Endothelial cell of umbilical vein (primary cell): ENCODE results near the gene C1orf174. TPM values are rescaled to one million over a fixed set of nuclear protein-coding genes. Genes with fewer than 3 reads are reported as not detected.

Source experiments
- BruUV-seq: library from RNA; stranded (reverse); fragments of 400-500 nt; replicated peaks from 2 replicates; lab custom pipeline; 2021; lab: Mats Ljungman, UMichigan
- CTCF ChIA-PET: fragments of 300-600, 350-600 bp; sonication (Branson Sonifier 250); formaldehyde crosslinking; loops from one replicate; lab custom pipeline; 2021; ENCODE audit warnings: antibody characterized with exemption, inconsistent platforms; lab: Charles Lee
- POLR2A ChIA-PET: fragments of 300-600, 350-600 bp; sonication (Branson Sonifier 250); formaldehyde crosslinking; loops from one replicate; lab custom pipeline; 2021; ENCODE audit warnings: antibody characterized with exemption, inconsistent platforms; lab: Charles Lee
- DNase-seq: peaks from one replicate; pipeline ENCODE4 v3.0.0-alpha.2; 2011; ENCODE audit warnings: low read depth, low spot score
- FAIRE-seq: peaks from 2 replicates; lab custom pipeline; 2011; peaks lifted over from hg19 to GRCh38; lab: Jason Lieb, UNC
- H2AFZ ChIP-seq: 2 replicates; pipeline ENCODE4 v1.6.0; 2012; ENCODE audit warnings: low read depth, low read length, control low read depth, inconsistent platforms
- H3K27ac ChIP-seq: 2 replicates; pipeline ENCODE4 v1.5.1; 2011; ENCODE audit warnings: low read depth, mild to moderate bottlenecking, control low read depth, low read length, moderate library complexity; ENCODE audit not compliant: insufficient read depth
- H3K27me3 ChIP-seq, 2 experiments: 2 replicates each; pipeline versions ENCODE4 v1.6.0 to v1.6.1; 2011; ENCODE audit warnings: low read length in 2 of 2, mixed read lengths in 1 of 2; ENCODE audit not compliant: control insufficient read depth in 2 of 2, insufficient read depth in 2 of 2
- H3K36me3 ChIP-seq, 2 experiments: 2 replicates in 1 of 2; 3 replicates in 1 of 2; pipeline ENCODE4 v1.5.1; 2011; ENCODE audit warnings: low read length in 2 of 2, mild to moderate bottlenecking in 1 of 2, moderate library complexity in 1 of 2; ENCODE audit not compliant: control insufficient read depth in 2 of 2, insufficient read depth in 2 of 2; ENCODE audit errors: extremely low read depth in 1 of 2
- H3K4me1 ChIP-seq: 3 replicates; pipeline ENCODE4 v1.5.1; 2011; ENCODE audit warnings: mild to moderate bottlenecking, low read length; ENCODE audit not compliant: control insufficient read depth, insufficient read depth; ENCODE audit errors: extremely low read depth
- H3K4me2 ChIP-seq: 2 replicates; pipeline ENCODE4 v1.6.1; 2011; ENCODE audit warnings: low read length, control low read depth, mixed read lengths; ENCODE audit not compliant: insufficient read depth
- H3K4me3 ChIP-seq, 3 experiments: fragments of 200-600 bp in 1 of 3; sonication (generic), shearing (Covaris generic) in 1 of 3; replicated peaks in 1 of 3; 2 replicates each; pipeline ENCODE4 v1.5.1; 2011 to 2016; ENCODE audit warnings: control low read depth in 3 of 3, low read length in 3 of 3, mild to moderate bottlenecking in 2 of 3, inconsistent platforms in 1 of 3, low read depth in 1 of 3, moderate library complexity in 1 of 3; ENCODE audit not compliant: insufficient read depth in 1 of 3
- H3K79me2 ChIP-seq: 2 replicates; pipeline ENCODE4 v1.6.0; 2012; ENCODE audit warnings: low read length, inconsistent platforms; ENCODE audit not compliant: control insufficient read depth, insufficient read depth
- H3K9ac ChIP-seq: replicated peaks from 2 replicates; pipeline ENCODE3; 2011; ENCODE audit warnings: low read length, control low read depth; ENCODE audit not compliant: insufficient read depth; ENCODE audit errors: extremely low read depth
- H3K9me1 ChIP-seq: replicated peaks from 3 replicates; pipeline ENCODE4 v1.6.0; 2011; ENCODE audit warnings: mild to moderate bottlenecking, low read length; ENCODE audit not compliant: control insufficient read depth, insufficient read depth; ENCODE audit errors: extremely low read depth
- H3K9me3 ChIP-seq: replicated peaks from 2 replicates; pipeline ENCODE4 v1.5.1; 2012; ENCODE audit warnings: low read length, inconsistent platforms; ENCODE audit not compliant: control insufficient read depth, insufficient read depth
- H4K20me1 ChIP-seq: replicated peaks from 2 replicates; pipeline ENCODE3; 2011; ENCODE audit warnings: mild to moderate bottlenecking, low read length; ENCODE audit not compliant: control insufficient read depth, insufficient read depth; ENCODE audit errors: extremely low read depth
- CTCF ChIP-seq, 2 donors: IDR thresholded peaks; 1 replicate in 1 of 2; 2 replicates in 1 of 2; pipeline ENCODE4 v1.5.1; 2011; ENCODE audit warnings: low read length in 2 of 2, mild to moderate bottlenecking in 2 of 2, moderate library complexity in 2 of 2, control low read depth in 1 of 2, inconsistent platforms in 1 of 2, low read depth in 1 of 2; ENCODE audit not compliant: insufficient read depth in 1 of 2; ENCODE audit errors: extremely low read depth in 1 of 2
- EZH2 ChIP-seq: IDR thresholded peaks from 2 replicates; pipeline ENCODE4 v1.6.1; 2012; ENCODE audit warnings: borderline replicate concordance, low read depth, mild to moderate bottlenecking, moderate library complexity, low read length, inconsistent platforms; ENCODE audit not compliant: severe bottlenecking
- FOS ChIP-seq: IDR thresholded peaks from 2 replicates; pipeline ENCODE4 v1.6.1; 2011; ENCODE audit warnings: mild to moderate bottlenecking, low read length, moderate library complexity, borderline replicate concordance; ENCODE audit not compliant: insufficient read depth
- GATA2 ChIP-seq: IDR thresholded peaks from 2 replicates; pipeline ENCODE4 v1.7.0; 2011; ENCODE audit warnings: low read depth, mild to moderate bottlenecking, moderate library complexity, mixed read lengths, low read length; ENCODE audit not compliant: insufficient read length, insufficient read depth
- JUN ChIP-seq: IDR thresholded peaks from 2 replicates; pipeline ENCODE4 v1.6.1; 2011; ENCODE audit warnings: borderline replicate concordance, low read depth; ENCODE audit not compliant: insufficient read length, insufficient read depth
- MYC ChIP-seq: IDR thresholded peaks from one replicate; pipeline ENCODE4 v1.6.1; 2011; ENCODE audit warnings: mild to moderate bottlenecking, low read depth, low read length
- POLR2A ChIP-seq: IDR thresholded peaks from 2 replicates; pipeline ENCODE4 v1.6.1; 2012; ENCODE audit warnings: low read depth, mild to moderate bottlenecking, control low read depth, low read length
- dilution Hi-C: fragments of 300-500 bp; cut with MboI; formaldehyde crosslinking; loops from one replicate; pipeline ENCODE4 v1.15.0; 2019; ENCODE audit warnings: low sequenced_read_pairs; ENCODE audit not compliant: extremely low pct_ligation_motif_present
- intact Hi-C: fragments of 100-400 bp; cut with micrococcal nuclease; formaldehyde crosslinking; loops from one replicate; pipeline ENCODE4 v1.10.0; 2022
- polyA plus RNA-seq, 4 experiments: library from polyadenylated mRNA; depleted of rRNA in 3 of 4; stranded (reverse) in 3 of 4; unstranded in 1 of 4; fragments of >200 nt; gene quantifications; 2 replicates each; pipeline versions ENCODE4 v1.2.1 to v1.2.3, GENCODE V29; 2011 to 2012; ENCODE audit warnings: missing spikeins in 1 of 4
- total RNA-seq: library from RNA; stranded (reverse); gene quantifications from 2 replicates; pipeline ENCODE4 v1.2.3, GENCODE V29; 2021

C1orf174 gene
- total and polyA plus RNA-seq, 2 donors (not counting 3 experiments of a cell fraction or from before 2014, with no cell fraction given) = 28.0 to 31.7 TPM

GRCh38 chr1:3903141-3904005 is 3.3 kb upstream of the C1orf174 start:
- no peaks in the 10 kb centered on the region for H3K36me3 ChIP-seq
- POLR2A ChIA-PET = no interaction called here
- no peak overlapping the region for H3K4me2 ChIP-seq
- peaks cover 17% of the 10 kb centered on the region for H3K79me2 ChIP-seq
- BruUV-seq = no TSS peak
- no peaks in the 10 kb centered on the region for H3K9me1 ChIP-seq
- no peak overlapping the region for H3K27ac ChIP-seq
- DNase-seq (no peak), FAIRE-seq (no peak)
- TF ChIP-seq FOS (no peak), MYC (no peak), GATA2 (no peak), POLR2A (no peak), JUN (no peak)
- dilution Hi-C loops (no loop called here), intact Hi-C loops (loop anchor here (5.0 kb wide), 1 partner anchor 131 kb away; the partner anchor contains the start of gene SMIM1)
- H3K9ac ChIP-seq = no peak overlapping the region
- H3K9me3 ChIP-seq = no peaks in the 10 kb centered on the region
- H2AFZ ChIP-seq = no peak overlapping the region
- H3K27me3 ChIP-seq = no peaks in the 10 kb centered on the region
- no peaks in the 10 kb centered on the region for H4K20me1 ChIP-seq
- H3K4me1 ChIP-seq = peaks cover 11% of the 10 kb centered on the region
- H3K4me3 ChIP-seq = no peak overlapping the region
- CTCF ChIA-PET = interaction anchor here (1.4 kb wide), 1 partner anchor 45 kb away, joined by 3 read pairs; no protein-coding TSS in a partner anchor

- H2AFZ ChIP-seq = no peak overlapping the region
- no peak overlapping the region for H3K4me2 ChIP-seq
Observed at GRCh38 chr1:3902571-3903091, 2.6 kb upstream of the C1orf174 start.

More at GRCh38 chr1:3902571-3903091, 2.6 kb upstream of the C1orf174 start:
- no peaks in the 10 kb centered on the region for H3K9me1 ChIP-seq
- no peak overlapping the region for H3K9ac ChIP-seq
- H4K20me1 ChIP-seq = no peaks in the 10 kb centered on the region
- H3K79me2 ChIP-seq = peaks cover 24% of the 10 kb centered on the region
- BruUV-seq = no TSS peak
- no peak overlapping the region for H3K27ac ChIP-seq
- peaks cover 12% of the 10 kb centered on the region for H3K4me1 ChIP-seq
- CTCF ChIA-PET = interaction anchor here (1.4 kb wide), 1 partner anchor 45 kb away, joined by 3 read pairs; no protein-coding TSS in a partner anchor
- no peaks in the 10 kb centered on the region for H3K27me3 ChIP-seq
- H3K9me3 ChIP-seq = no peaks in the 10 kb centered on the region
- no peaks in the 10 kb centered on the region for H3K36me3 ChIP-seq
- intact Hi-C loops = loop anchor here (5.0 kb wide), 1 partner anchor 130 kb away; the partner anchor contains the start of gene SMIM1
- FAIRE-seq (peak; percentile 59), DNase-seq (no peak)
- POLR2A ChIA-PET = no interaction called here
- no peak for TF ChIP-seq GATA2
- no peak for TF ChIP-seq JUN
- no peak for TF ChIP-seq CTCF (IDR thresholded peaks at IDR 0.05; ENCODE audit: extremely low read depth in 1 of 2, insufficient read depth in 1 of 2, low read depth in 1 of 2, low read length in 2 of 2)
- no peak for TF ChIP-seq EZH2
- no peak for TF ChIP-seq FOS
- H3K4me3 ChIP-seq = no peak overlapping the region
- dilution Hi-C loops = no loop called here
